Mesendoderm (in vitro differentiated cells): Measurements from ENCODE around the gene ZNF598.
A peak's percentile ranks its signal among the peaks of the same experiment; 100 is the strongest.

Source experiments
- DNase-seq: peaks from one replicate; pipeline ENCODE4 v3.0.0; 2013
- H2AK5ac ChIP-seq: 2 replicates; pipeline ENCODE4 v1.6.1; 2013; ENCODE audit warnings: low read length, inconsistent platforms
- H2BK120ac ChIP-seq: 2 replicates; pipeline ENCODE4 v1.6.1; 2013; ENCODE audit warnings: low read depth, mild to moderate bottlenecking, low read length, moderate library complexity, mixed read lengths
- H2BK15ac ChIP-seq: replicated peaks from 2 replicates; pipeline ENCODE4 v1.6.1; 2013; ENCODE audit warnings: low read depth, mild to moderate bottlenecking, moderate library complexity
- H2BK5ac ChIP-seq: 2 replicates; pipeline ENCODE4 v1.6.1; 2013; ENCODE audit warnings: low read length, inconsistent platforms
- H3K18ac ChIP-seq: 2 replicates; pipeline ENCODE4 v1.6.1; 2013; ENCODE audit warnings: mild to moderate bottlenecking, low read length, mixed read lengths
- H3K23ac ChIP-seq: one replicate; pipeline ENCODE4 v1.6.1; 2013; ENCODE audit warnings: low read length
- H3K27ac ChIP-seq: 2 replicates; pipeline ENCODE4 v1.5.1; 2013; ENCODE audit warnings: low read depth, mild to moderate bottlenecking, inconsistent platforms, low read length, moderate library complexity
- H3K27me3 ChIP-seq: 2 replicates; pipeline ENCODE4 v1.6.1; 2013; ENCODE audit warnings: low read length, control low read depth, mild to moderate bottlenecking, inconsistent platforms; ENCODE audit not compliant: insufficient read depth, poor library complexity
- H3K36me3 ChIP-seq: 2 replicates; pipeline ENCODE4 v1.6.1; 2013; ENCODE audit warnings: low read length, inconsistent platforms; ENCODE audit not compliant: control insufficient read depth, insufficient read depth
- H3K4ac ChIP-seq: one replicate; pipeline ENCODE4 v1.6.1; 2013; ENCODE audit warnings: low read depth, mild to moderate bottlenecking, low read length, moderate library complexity
- H3K4me1 ChIP-seq: 2 replicates; pipeline ENCODE4 v1.6.1; 2013; ENCODE audit warnings: low read depth, low read length, inconsistent platforms; ENCODE audit not compliant: control insufficient read depth
- H3K4me2 ChIP-seq: 2 replicates; pipeline ENCODE4 v1.6.1; 2013; ENCODE audit warnings: low read length
- H3K4me3 ChIP-seq: 2 replicates; pipeline ENCODE4 v1.5.1; 2013; ENCODE audit warnings: mild to moderate bottlenecking, low read length
- H3K56ac ChIP-seq: one replicate; pipeline ENCODE4 v1.6.1; 2013; ENCODE audit warnings: low read length
- H3K79me1 ChIP-seq: 2 replicates; pipeline ENCODE4 v1.6.1; 2013; ENCODE audit warnings: low read length, inconsistent platforms
- H3K79me2 ChIP-seq: 2 replicates; pipeline ENCODE4 v1.6.1; 2013; ENCODE audit warnings: mild to moderate bottlenecking, low read length; ENCODE audit not compliant: control insufficient read depth, insufficient read depth
- H3K9ac ChIP-seq: 2 replicates; pipeline ENCODE4 v1.6.1; 2013; ENCODE audit warnings: low read length, inconsistent platforms
- H4K5ac ChIP-seq: one replicate; pipeline ENCODE4 v1.6.1; 2013; ENCODE audit warnings: low read length
- H4K8ac ChIP-seq: one replicate; pipeline ENCODE4 v1.6.1; 2013; ENCODE audit warnings: low read depth, mild to moderate bottlenecking, control low read depth, low read length, moderate library complexity
- WGBS: extraction: QIAGEN DNeasy Blood & Tissue Kit; methylation state at CpG from one replicate; pipeline ENCODE4 v1.1.7; 2013; ENCODE audit warnings: low lambda C conversion rate, missing lambda C conversion rate; ENCODE audit not compliant: insufficient coverage; ENCODE audit errors: extremely low coverage; 5-methylcytosine and 5-hydroxymethylcytosine counted together

ZNF598 gene

GRCh38 chr16:2056077-2056476 lies 46.5 kb upstream of the ZNF598 start:
- Histone ChIP-seq H2AK5ac (no peak overlapping the region), H2BK120ac (no peak overlapping the region), H3K56ac (no peak overlapping the region), H2BK15ac (no peak overlapping the region), H4K5ac (no peak overlapping the region), H3K9ac (no peak overlapping the region), H3K18ac (no peak overlapping the region), H3K79me1 (no peaks in the 10 kb centered on the region), H3K23ac (no peak overlapping the region), H3K27ac (no peak overlapping the region), H3K4me1 (no peaks in the 10 kb centered on the region), H2BK5ac (no peak overlapping the region), H3K4me2 (no peak overlapping the region), H3K4ac (no peak overlapping the region), H3K4me3 (no peak overlapping the region), H4K8ac (no peak overlapping the region), H3K36me3 (peaks cover 4% of the 10 kb centered on the region), H3K27me3 (no peaks in the 10 kb centered on the region), H3K79me2 (no peaks in the 10 kb centered on the region)
- DNase-seq: peak; percentile 29
- no CpG with 5 or more reads among the region's 15 CpGs for WGBS

DNA sequence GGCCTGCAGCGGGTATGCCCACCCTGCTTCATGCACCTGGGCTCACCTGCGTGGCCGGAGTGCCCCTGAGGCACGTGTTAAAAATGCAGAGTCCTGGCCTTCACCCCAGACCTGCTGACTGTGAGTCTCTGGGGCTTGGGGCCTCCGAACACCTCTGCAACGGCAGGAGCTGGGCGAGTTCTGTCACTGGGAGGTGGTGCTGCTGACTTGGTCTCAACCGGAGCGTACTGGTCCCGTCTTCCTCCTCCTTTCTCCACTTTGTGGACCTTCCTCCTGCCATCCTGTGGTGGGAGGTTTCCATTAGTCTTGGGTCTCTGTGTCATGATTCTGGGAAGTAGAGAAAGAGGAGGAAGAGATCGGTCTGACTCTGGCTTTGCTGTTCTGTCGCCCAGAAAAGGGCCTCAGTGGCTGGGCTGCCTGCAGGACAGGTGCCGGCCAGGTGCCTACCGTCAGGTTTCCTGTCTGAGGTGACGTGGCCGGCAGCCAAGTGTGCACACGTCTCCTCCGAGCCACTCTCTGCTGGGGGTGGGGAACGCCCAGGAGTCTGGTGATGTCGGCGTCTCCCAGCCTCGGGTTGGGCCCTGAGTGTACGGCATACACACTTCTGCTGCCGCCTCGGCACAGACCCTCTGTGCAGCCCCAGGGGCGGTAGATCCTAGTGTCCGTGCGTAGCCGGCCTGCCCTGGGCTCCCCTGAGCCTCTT lies 45.1 kb upstream of the ZNF598 start:
- Histone ChIP-seq H3K4me1 (no peaks in the 10 kb centered on the region), H3K4ac (no peak overlapping the region), H3K23ac (no peak overlapping the region), H3K9ac (no peak overlapping the region), H4K8ac (no peak overlapping the region), H3K27ac (no peak overlapping the region), H3K4me3 (no peak overlapping the region), H3K56ac (no peak overlapping the region), H3K79me2 (no peaks in the 10 kb centered on the region), H2AK5ac (no peak overlapping the region), H3K36me3 (peaks cover 4% of the 10 kb centered on the region), H3K79me1 (no peaks in the 10 kb centered on the region), H2BK15ac (no peak overlapping the region), H4K5ac (no peak overlapping the region), H2BK120ac (no peak overlapping the region), H3K27me3 (no peaks in the 10 kb centered on the region), H3K18ac (no peak overlapping the region), H2BK5ac (no peak overlapping the region), H3K4me2 (no peak overlapping the region)
- no peak for DNase-seq
- WGBS: no CpG with 5 or more reads among the region's 29 CpGs

DNA sequence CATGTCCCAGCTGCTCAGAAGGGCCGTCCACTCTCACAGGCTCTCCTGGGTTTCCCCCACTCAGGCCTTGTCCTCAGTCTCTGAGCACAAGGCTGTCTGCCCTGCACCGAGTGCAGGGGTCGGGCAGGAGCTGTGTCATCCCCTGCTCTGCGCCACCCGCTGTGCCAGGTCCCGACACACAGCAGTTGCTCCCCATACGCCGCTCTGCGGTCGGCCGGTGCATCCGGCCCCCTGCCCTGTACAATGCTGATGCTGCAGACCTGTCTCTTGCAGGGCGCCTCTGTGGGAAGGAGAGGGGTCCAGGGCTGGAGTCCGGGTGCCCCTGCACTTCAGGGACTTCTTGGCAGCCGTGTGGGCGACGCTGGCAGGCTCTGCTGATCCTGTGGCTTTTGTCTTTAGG lies 44.3 kb upstream of the ZNF598 start:
- Histone ChIP-seq H3K79me1 (no peaks in the 10 kb centered on the region), H3K36me3 (peaks cover 4% of the 10 kb centered on the region), H2BK5ac (no peak overlapping the region), H3K79me2 (no peaks in the 10 kb centered on the region), H3K9ac (no peak overlapping the region), H2AK5ac (no peak overlapping the region), H3K4me2 (no peak overlapping the region), H3K4me3 (no peak overlapping the region), H4K8ac (no peak overlapping the region), H3K27ac (no peak overlapping the region), H3K4me1 (no peaks in the 10 kb centered on the region), H3K4ac (no peak overlapping the region), H3K56ac (no peak overlapping the region), H3K18ac (no peak overlapping the region), H4K5ac (no peak overlapping the region), H2BK15ac (no peak overlapping the region), H3K27me3 (no peaks in the 10 kb centered on the region), H2BK120ac (no peak overlapping the region), H3K23ac (no peak overlapping the region)
- WGBS: no CpG with 5 or more reads among the region's 17 CpGs
- no peak for DNase-seq

- Histone ChIP-seq H3K27ac (no peak overlapping the region), H3K79me1 (peaks cover 4% of the 10 kb centered on the region), H3K18ac (no peak overlapping the region), H2BK5ac (no peak overlapping the region), H3K4ac (no peak overlapping the region), H2BK120ac (no peak overlapping the region), H2AK5ac (no peak overlapping the region), H3K4me2 (no peak overlapping the region), H3K23ac (no peak overlapping the region), H3K4me1 (no peaks in the 10 kb centered on the region), H3K4me3 (no peak overlapping the region), H3K56ac (no peak overlapping the region), H3K36me3 (peaks cover 4% of the 10 kb centered on the region), H3K79me2 (peaks cover 2% of the 10 kb centered on the region), H4K5ac (no peak overlapping the region), H3K9ac (no peak overlapping the region), H3K27me3 (no peaks in the 10 kb centered on the region), H2BK15ac (no peak overlapping the region), H4K8ac (no peak overlapping the region)
- WGBS: no CpG with 5 or more reads among the region's 21 CpGs
- no peak for DNase-seq
These were observed 43.6 kb upstream of the ZNF598 start for GRCh38 chr16:2053211-2053610.

- peaks cover 2% of the 10 kb centered on the region for H3K4me1 ChIP-seq
- no peak overlapping the region for H4K5ac ChIP-seq
These were observed 38.5 kb upstream of the ZNF598 start for GRCh38 chr16:2048116-2048543.

More at GRCh38 chr16:2048116-2048543, 38.5 kb upstream of the ZNF598 start:
- peak overlapping the region; percentile 92 for H3K4me2 ChIP-seq
- peak overlapping the region; percentile 85 for H3K9ac ChIP-seq
- peaks cover 2% of the 10 kb centered on the region for H3K79me2 ChIP-seq
- H3K18ac ChIP-seq: peak overlapping the region; percentile 44
- no peak for DNase-seq
- WGBS: no CpG with 5 or more reads among the region's 30 CpGs
- H2AK5ac ChIP-seq: no peak overlapping the region
- H3K56ac ChIP-seq: peak overlapping the region; percentile 84
- H3K79me1 ChIP-seq: peaks cover 6% of the 10 kb centered on the region
- no peak overlapping the region for H2BK5ac ChIP-seq
- H3K27ac ChIP-seq: no peak overlapping the region
- H3K4me3 ChIP-seq: peak overlapping the region; percentile 79
- no peak overlapping the region for H2BK120ac ChIP-seq
- H4K8ac ChIP-seq: no peak overlapping the region
- no peak overlapping the region for H2BK15ac ChIP-seq
- H3K27me3 ChIP-seq: no peaks in the 10 kb centered on the region
- no peak overlapping the region for H3K4ac ChIP-seq
- no peaks in the 10 kb centered on the region for H3K36me3 ChIP-seq
- H3K23ac ChIP-seq: no peak overlapping the region
